Uterus (tissue), 2 donors: ENCODE data around the gene TBC1D2B.

Experiments used
- CTCF ChIP-seq, 4 experiments: fragments of 200-600 bp in 2 of 4; fragments of 450-650 bp in 2 of 4; sonication (generic) in 2 of 4; IDR thresholded peaks; one replicate each; pipeline ENCODE4 v1.5.1; 2016 to 2019; ENCODE audit warnings: antibody characterized with exemption in 4 of 4, mild to moderate bottlenecking in 2 of 4, moderate library complexity in 1 of 4
- POLR2A ChIP-seq, 2 donors: fragments of 450-650 bp; IDR thresholded peaks; one replicate each; pipeline ENCODE4 v1.6.1; 2016; ENCODE audit warnings: antibody characterized with exemption in 2 of 2, mild to moderate bottlenecking in 1 of 2, moderate library complexity in 1 of 2

- TF ChIP-seq CTCF (IDR thresholded peaks at IDR 0.05) (no peak), POLR2A (IDR thresholded peaks at IDR 0.05) (no peak)
These were observed 96.0 kb downstream of the TBC1D2B start for GRCh38 chr15:77981281-77982126.
